ENCODE results near the gene NT5C2. TPM values are rescaled to one million over a fixed set of nuclear protein-coding genes. Genes with fewer than 3 reads are reported as not detected.

The NT5C2 gene
- total RNA-seq, 1 donor: 82.9 TPM

Other genes starting within 250 kb of the NT5C2 start
- gene RPEL1, start 52.6 kb upstream of the NT5C2 start, total RNA-seq: 0.27 TPM
- gene INA, start 83.9 kb upstream of the NT5C2 start, total RNA-seq: not detected
- gene PCGF6, start 157.9 kb upstream of the NT5C2 start, total RNA-seq: 4.0 TPM
- 2.4 TPM for gene TAF5, start 174.7 kb upstream of the NT5C2 start, total RNA-seq
- 36.1 TPM for gene ATP5MK, start 203.2 kb upstream of the NT5C2 start, total RNA-seq
- 35.0 TPM for gene PDCD11, start 203.4 kb upstream of the NT5C2 start, total RNA-seq

All from hematopoietic multipotent progenitor cell (in vitro differentiated cells).